Mesothelial cell of epicardium (in vitro differentiated cells): ENCODE measurements around the gene TSEN54. TPM values are rescaled to one million over a fixed set of nuclear protein-coding genes. Genes with fewer than 3 reads are reported as not detected.

Experiments
- DNase-seq, 2 experiments: peaks; one replicate each; pipeline ENCODE4 v3.0.0; 2021; ENCODE audit warnings: low spot score in 2 of 2; ENCODE audit not compliant: unreplicated experiment in 2 of 2
- H3K27ac Mint-ChIP-seq: 2 replicates; pipeline ENCODE4 v1.8.0; 2021; ENCODE audit warnings: mixed read lengths
- H3K27me3 Mint-ChIP-seq: 2 replicates; pipeline ENCODE4 v1.8.0; 2021; ENCODE audit warnings: low read depth, mixed read lengths
- H3K36me3 Mint-ChIP-seq: 2 replicates; pipeline ENCODE4 v1.8.0; 2021; ENCODE audit warnings: mixed read lengths
- H3K4me1 Mint-ChIP-seq: 2 replicates; pipeline ENCODE4 v1.8.0; 2021; ENCODE audit warnings: mixed read lengths
- H3K4me3 Mint-ChIP-seq: 2 replicates; pipeline ENCODE4 v1.8.0; 2021; ENCODE audit warnings: mild to moderate bottlenecking, moderate library complexity, mixed read lengths
- H3K9me3 Mint-ChIP-seq: 2 replicates; pipeline ENCODE4 v1.8.0; 2021; ENCODE audit warnings: mixed read lengths
- total RNA-seq: library from RNA; stranded (reverse); gene quantifications from 3 replicates; pipeline ENCODE4 v1.2.1, GENCODE V29; 2021
- TF ChIP-seq, protein P1 (sequence below): fragments of 200-600 bp; sonication (generic); IDR thresholded peaks from one replicate; pipeline ENCODE4 v1.5.0; 2021; ENCODE audit warnings: antibody characterized with exemption; ENCODE audit not compliant: unreplicated experiment

Gene TSEN54
- total RNA-seq, 1 donor from 2014 or later = 31.8 TPM

- TF ChIP-seq, protein P1, sequence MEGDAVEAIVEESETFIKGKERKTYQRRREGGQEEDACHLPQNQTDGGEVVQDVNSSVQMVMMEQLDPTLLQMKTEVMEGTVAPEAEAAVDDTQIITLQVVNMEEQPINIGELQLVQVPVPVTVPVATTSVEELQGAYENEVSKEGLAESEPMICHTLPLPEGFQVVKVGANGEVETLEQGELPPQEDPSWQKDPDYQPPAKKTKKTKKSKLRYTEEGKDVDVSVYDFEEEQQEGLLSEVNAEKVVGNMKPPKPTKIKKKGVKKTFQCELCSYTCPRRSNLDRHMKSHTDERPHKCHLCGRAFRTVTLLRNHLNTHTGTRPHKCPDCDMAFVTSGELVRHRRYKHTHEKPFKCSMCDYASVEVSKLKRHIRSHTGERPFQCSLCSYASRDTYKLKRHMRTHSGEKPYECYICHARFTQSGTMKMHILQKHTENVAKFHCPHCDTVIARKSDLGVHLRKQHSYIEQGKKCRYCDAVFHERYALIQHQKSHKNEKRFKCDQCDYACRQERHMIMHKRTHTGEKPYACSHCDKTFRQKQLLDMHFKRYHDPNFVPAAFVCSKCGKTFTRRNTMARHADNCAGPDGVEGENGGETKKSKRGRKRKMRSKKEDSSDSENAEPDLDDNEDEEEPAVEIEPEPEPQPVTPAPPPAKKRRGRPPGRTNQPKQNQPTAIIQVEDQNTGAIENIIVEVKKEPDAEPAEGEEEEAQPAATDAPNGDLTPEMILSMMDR = no peak
- no peak for DNase-seq
- Mint-ChIP-seq H3K27ac (no peak overlapping the region), H3K36me3 (peaks cover 8% of the 10 kb centered on the region), H3K27me3 (no peaks in the 10 kb centered on the region), H3K4me3 (no peak overlapping the region), H3K9me3 (no peaks in the 10 kb centered on the region), H3K4me1 (peaks cover 8% of the 10 kb centered on the region)
These were observed 13.5 kb upstream of the TSEN54 start for GRCh38 chr17:75502721-75503329.

DNA sequence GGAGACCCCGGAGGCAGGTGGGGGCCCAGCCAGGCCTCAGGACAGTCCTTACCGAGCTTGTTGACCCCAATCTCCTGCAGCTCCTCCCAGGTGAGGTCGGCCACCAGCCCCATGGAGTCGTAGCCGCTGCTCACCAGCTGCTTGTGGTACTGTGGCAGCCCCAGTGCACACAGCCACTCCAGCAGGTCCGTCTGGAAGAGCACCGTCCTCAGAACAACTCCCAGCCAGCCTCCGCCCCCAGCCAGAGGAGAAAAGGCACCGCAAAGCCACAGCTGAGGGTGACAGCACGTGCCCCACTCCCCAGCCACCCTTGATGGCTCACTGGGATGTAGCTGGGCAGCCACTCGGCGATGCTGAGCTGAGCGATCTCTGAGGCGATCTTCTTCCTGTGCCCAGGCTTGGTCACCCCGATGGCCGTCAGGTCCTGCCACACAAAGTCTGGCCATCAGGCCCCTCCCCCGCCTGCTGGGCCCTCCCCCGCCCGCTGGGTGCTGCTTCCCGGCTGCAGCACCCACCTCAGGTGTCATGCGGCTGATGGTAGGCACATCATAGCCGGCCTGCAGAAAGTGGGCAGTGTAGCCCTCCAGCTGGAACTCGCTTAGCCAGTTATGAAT lies 12.9 kb upstream of the TSEN54 start:
- Mint-ChIP-seq H3K27ac (no peak overlapping the region), H3K4me1 (peaks cover 11% of the 10 kb centered on the region), H3K36me3 (peaks cover 8% of the 10 kb centered on the region), H3K4me3 (no peak overlapping the region), H3K27me3 (no peaks in the 10 kb centered on the region), H3K9me3 (no peaks in the 10 kb centered on the region)
- TF ChIP-seq, protein P1 = no peak
- no peak for DNase-seq

DNA sequence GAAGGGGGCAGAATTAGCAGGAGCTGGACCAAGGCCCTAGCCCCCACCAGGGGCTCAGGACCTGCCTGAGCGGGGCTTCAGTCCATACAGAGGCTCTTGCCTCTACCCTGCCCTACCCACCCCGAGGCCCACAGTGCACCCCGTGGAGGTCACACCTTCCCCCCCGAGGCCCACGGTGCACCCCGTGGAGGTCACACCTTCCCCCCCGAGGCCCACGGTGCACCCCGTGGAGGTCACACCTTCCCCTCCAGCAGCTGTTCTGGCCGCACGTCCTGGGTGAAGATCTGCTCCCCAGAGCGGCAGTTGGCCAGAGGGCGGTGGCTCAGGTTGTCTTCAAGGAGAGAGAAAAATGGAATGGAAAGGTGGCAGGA lies 12.4 kb upstream of the TSEN54 start:
- H3K9me3 Mint-ChIP-seq = no peaks in the 10 kb centered on the region
- no peaks in the 10 kb centered on the region for H3K27me3 Mint-ChIP-seq
- peaks cover 8% of the 10 kb centered on the region for H3K36me3 Mint-ChIP-seq
- peaks cover 16% of the 10 kb centered on the region for H3K4me1 Mint-ChIP-seq
- DNase-seq = no peak
- TF ChIP-seq, protein P1 = no peak
- H3K27ac Mint-ChIP-seq = no peak overlapping the region
- no peak overlapping the region for H3K4me3 Mint-ChIP-seq

- H3K27ac Mint-ChIP-seq = no peak overlapping the region
- H3K4me3 Mint-ChIP-seq = no peak overlapping the region
- DNase-seq = no peak
- H3K36me3 Mint-ChIP-seq = peaks cover 8% of the 10 kb centered on the region
- TF ChIP-seq, protein P1 = peak; percentile 36
- no peaks in the 10 kb centered on the region for H3K27me3 Mint-ChIP-seq
- H3K4me1 Mint-ChIP-seq = peaks cover 19% of the 10 kb centered on the region
- no peaks in the 10 kb centered on the region for H3K9me3 Mint-ChIP-seq
These were observed 11.8 kb upstream of the TSEN54 start for GRCh38 chr17:75504347-75505151.

GRCh38 chr17:75505152-75505409 lies 11.2 kb upstream of the TSEN54 start:
- no peak overlapping the region for H3K4me3 Mint-ChIP-seq

More at GRCh38 chr17:75505152-75505409, 11.2 kb upstream of the TSEN54 start:
- H3K27ac Mint-ChIP-seq = no peak overlapping the region
- no peak for DNase-seq
- H3K36me3 Mint-ChIP-seq = peaks cover 8% of the 10 kb centered on the region
- peaks cover 17% of the 10 kb centered on the region for H3K4me1 Mint-ChIP-seq
- no peaks in the 10 kb centered on the region for H3K27me3 Mint-ChIP-seq
- H3K9me3 Mint-ChIP-seq = no peaks in the 10 kb centered on the region
- TF ChIP-seq, protein P1 = no peak
